HG02981 (cell line): ENCODE results near the gene IFT172.
A peak's percentile ranks its signal among the peaks of the same experiment; 100 is the strongest.

Experiments used
- ATAC-seq: cut with Tn5 transposase; IDR thresholded peaks from one replicate; pipeline ENCODE4 v1.9.1; 2021; ENCODE audit warnings: mild to moderate bottlenecking, moderate library complexity; ENCODE audit not compliant: unreplicated experiment

The IFT172 gene

GRCh38 chr2:27494944-27495554 lies 5.5 kb upstream of the IFT172 start, which contains the start of gene FNDC4:
TSS of gene FNDC4 (minus strand) at chr2:27495200. CDS start at chr2:27494679, 521 bp downstream.
- no peak for ATAC-seq

GRCh38 chr2:27494284-27494943 lies 4.9 kb upstream of the IFT172 start:
- ATAC-seq = no peak

GRCh38 chr2:27493948-27494283 lies 4.4 kb upstream of the IFT172 start:
- no peak for ATAC-seq

GRCh38 chr2:27492557-27492956 lies 3.0 kb upstream of the IFT172 start:
- no peak for ATAC-seq

- no peak for ATAC-seq
These were observed 435 bp downstream of the IFT172 start for GRCh38 chr2:27489118-27489497.

- ATAC-seq = no peak
These were observed 4.0 kb downstream of the IFT172 start for GRCh38 chr2:27485496-27485895.

GRCh38 chr2:27471961-27472360 lies 17.6 kb downstream of the IFT172 start:
- no peak for ATAC-seq

GRCh38 chr2:27464443-27464842 lies 25.1 kb downstream of the IFT172 start:
- ATAC-seq = no peak

- ATAC-seq = no peak
These were observed 28.4 kb downstream of the IFT172 start for GRCh38 chr2:27461118-27461517.

- no peak for ATAC-seq
These were observed 35.6 kb downstream of the IFT172 start for GRCh38 chr2:27453968-27454367.

GRCh38 chr2:27451095-27451494 lies 38.4 kb downstream of the IFT172 start:
- no peak for ATAC-seq

GRCh38 chr2:27448381-27448780 lies 41.2 kb downstream of the IFT172 start:
- no peak for ATAC-seq

GRCh38 chr2:27446057-27446456 lies 43.5 kb downstream of the IFT172 start:
- no peak for ATAC-seq

- no peak for ATAC-seq
These were observed 43.9 kb downstream of the IFT172 start for GRCh38 chr2:27445615-27446014.

- ATAC-seq = no peak
These were observed 44.4 kb downstream of the IFT172 start for GRCh38 chr2:27445155-27445554.

- ATAC-seq = no peak
These were observed 46.6 kb downstream of the IFT172 start for GRCh38 chr2:27442920-27443282.

GRCh38 chr2:27441958-27442919 lies 47.3 kb downstream of the IFT172 start, which contains the start of gene KRTCAP3:
TSS of gene KRTCAP3 (plus strand) at chr2:27442381. CDS start at chr2:27442413, 32 bp downstream.
- ATAC-seq = no peak

- ATAC-seq = no peak
These were observed 48.2 kb downstream of the IFT172 start for GRCh38 chr2:27441226-27441926.

- no peak for ATAC-seq
These were observed 53.9 kb downstream of the IFT172 start for GRCh38 chr2:27435628-27436027.

- no peak for ATAC-seq
These were observed 58.1 kb downstream of the IFT172 start for GRCh38 chr2:27431395-27431794.

GRCh38 chr2:27428978-27429541 lies 60.5 kb downstream of the IFT172 start:
- ATAC-seq = peak; percentile 67
